Breast epithelium (tissue), 3 donors: ENCODE results near the gene MICOS13.

ENCODE experiments used
- CTCF ChIP-seq, 3 donors: fragments of 450-650 bp; IDR thresholded peaks; one replicate each; pipeline ENCODE4 v1.5.1; 2016 to 2017; ENCODE audit warnings: antibody characterized with exemption in 3 of 3, mild to moderate bottlenecking in 3 of 3, moderate library complexity in 3 of 3
- POLR2A ChIP-seq: fragments of 450-650 bp; IDR thresholded peaks from one replicate; pipeline ENCODE4 v1.6.1; 2016; ENCODE audit warnings: antibody characterized with exemption, mild to moderate bottlenecking, moderate library complexity

GRCh38 chr19:5684694-5685430 is 4.5 kb upstream of the MICOS13 start:
- TF ChIP-seq CTCF (IDR thresholded peaks at IDR 0.05): no peak
- no peak for TF ChIP-seq POLR2A
